H9 (cell line): ENCODE data around the gene ZC3H12D. TPM values are rescaled to one million over a fixed set of nuclear protein-coding genes. Genes with fewer than 3 reads are reported as not detected.

Experiments used
- DNase-seq: peaks from one replicate; pipeline ENCODE4 v3.0.0-alpha.2; 2017
- H2AFZ ChIP-seq: one replicate; pipeline ENCODE4 v1.6.1; 2013; ENCODE audit warnings: mild to moderate bottlenecking, low read length, control low read depth, moderate library complexity
- H2AK5ac ChIP-seq: 2 replicates; pipeline ENCODE4 v1.6.1; 2013; ENCODE audit warnings: low read length, control low read depth, mixed read lengths; ENCODE audit not compliant: insufficient read length
- H2BK120ac ChIP-seq: one replicate; pipeline ENCODE4 v1.6.1; 2013; ENCODE audit warnings: low read depth, mild to moderate bottlenecking, low read length, control low read depth, inconsistent platforms; ENCODE audit not compliant: poor library complexity, severe bottlenecking
- H2BK12ac ChIP-seq: 2 replicates; pipeline ENCODE4 v1.6.1; 2013; ENCODE audit warnings: low read length, control low read depth, mixed read lengths, low read depth; ENCODE audit not compliant: insufficient read length
- H2BK15ac ChIP-seq: 2 replicates; pipeline ENCODE4 v1.6.1; 2013; ENCODE audit warnings: low read depth, low read length, control low read depth
- H2BK20ac ChIP-seq: one replicate; pipeline ENCODE4 v1.6.1; 2013; ENCODE audit warnings: low read depth, mild to moderate bottlenecking, low read length, control low read depth, inconsistent platforms; ENCODE audit not compliant: poor library complexity, severe bottlenecking
- H2BK5ac ChIP-seq: 2 replicates; pipeline ENCODE4 v1.6.1; 2013; ENCODE audit warnings: low read length, control low read depth, mixed read lengths; ENCODE audit not compliant: insufficient read length
- H3K14ac ChIP-seq: 2 replicates; pipeline ENCODE4 v1.6.1; 2013; ENCODE audit warnings: low read length, control low read depth; ENCODE audit not compliant: insufficient read depth
- H3K18ac ChIP-seq: 2 replicates; pipeline ENCODE4 v1.6.1; 2013; ENCODE audit warnings: low read depth, mild to moderate bottlenecking, mixed read lengths, low read length, control low read depth; ENCODE audit not compliant: insufficient read length
- H3K23ac ChIP-seq: 2 replicates; pipeline ENCODE4 v1.6.1; 2013; ENCODE audit warnings: low read length, control low read depth, mixed read lengths, low read depth; ENCODE audit not compliant: insufficient read length
- H3K23me2 ChIP-seq: 2 replicates; pipeline ENCODE4 v1.6.1; 2013; ENCODE audit warnings: low read depth, mild to moderate bottlenecking, mixed read lengths, low read length, control low read depth; ENCODE audit not compliant: insufficient read length, poor library complexity, severe bottlenecking
- H3K27ac ChIP-seq: 2 replicates; pipeline ENCODE4 v1.5.1; 2013; ENCODE audit warnings: low read length, control low read depth, mixed read lengths, low read depth; ENCODE audit not compliant: insufficient read length
- H3K27me3 ChIP-seq: 2 replicates; pipeline ENCODE4 v1.6.1; 2013; ENCODE audit warnings: low read length, control low read depth, inconsistent platforms; ENCODE audit not compliant: insufficient read depth
- H3K4ac ChIP-seq: 2 replicates; pipeline ENCODE4 v1.6.1; 2013; ENCODE audit warnings: low read depth, mild to moderate bottlenecking, control low read depth, inconsistent platforms, low read length, moderate library complexity
- H3K4me1 ChIP-seq: 2 replicates; pipeline ENCODE4 v1.6.1; 2013; ENCODE audit warnings: low read length, control low read depth, inconsistent platforms; ENCODE audit not compliant: insufficient read depth
- H3K4me2 ChIP-seq: 2 replicates; pipeline ENCODE4 v1.6.1; 2013; ENCODE audit warnings: low read length, control low read depth, mixed read lengths; ENCODE audit not compliant: insufficient read length, insufficient read depth
- H3K56ac ChIP-seq: 2 replicates; pipeline ENCODE4 v1.6.1; 2013; ENCODE audit warnings: low read depth, mild to moderate bottlenecking, mixed read lengths, low read length, control low read depth; ENCODE audit not compliant: insufficient read length
- H3K79me1 ChIP-seq: 2 replicates; pipeline ENCODE4 v1.6.1; 2013; ENCODE audit warnings: low read depth, mild to moderate bottlenecking, moderate library complexity, low read length, control low read depth, inconsistent platforms; ENCODE audit not compliant: insufficient read depth, poor library complexity, severe bottlenecking
- H3K79me2 ChIP-seq: 2 replicates; pipeline ENCODE4 v1.6.1; 2013; ENCODE audit warnings: low read length, control low read depth, inconsistent platforms; ENCODE audit not compliant: insufficient read depth
- H3K9ac ChIP-seq: 2 replicates; pipeline ENCODE4 v1.6.1; 2013; ENCODE audit warnings: low read length, control low read depth, mixed read lengths; ENCODE audit not compliant: insufficient read length; ENCODE audit errors: extremely low read depth
- H3K9me3 ChIP-seq: one replicate; pipeline ENCODE4 v1.6.1; 2013; ENCODE audit warnings: low read depth, low read length, inconsistent platforms; ENCODE audit not compliant: control insufficient read depth
- H3T11ph ChIP-seq: one replicate; pipeline ENCODE4 v1.6.1; 2013; ENCODE audit warnings: mild to moderate bottlenecking, low read length, control low read depth, inconsistent platforms
- H4K20me1 ChIP-seq: one replicate; pipeline ENCODE4 v1.6.1; 2013; ENCODE audit not compliant: control insufficient read depth, insufficient read length, insufficient read depth
- H4K5ac ChIP-seq: 2 replicates; pipeline ENCODE4 v1.6.1; 2013; ENCODE audit warnings: low read depth, mild to moderate bottlenecking, mixed read lengths, low read length, control low read depth; ENCODE audit not compliant: insufficient read length
- H4K8ac ChIP-seq: replicated peaks from 2 replicates; pipeline ENCODE4 v1.6.1; 2013; ENCODE audit warnings: low read length, control low read depth, mixed read lengths, low read depth; ENCODE audit not compliant: insufficient read length
- H4K91ac ChIP-seq: 2 replicates; pipeline ENCODE4 v1.6.1; 2013; ENCODE audit warnings: low read depth, mild to moderate bottlenecking, moderate library complexity, mixed read lengths, low read length, control low read depth; ENCODE audit not compliant: insufficient read length
- H3K27ac Mint-ChIP-seq, 3 experiments: 2 replicates in 2 of 3; 3 replicates in 1 of 3; pipeline ENCODE4 v1.8.0; 2020 to 2021; ENCODE audit warnings: mixed read lengths in 3 of 3, mild to moderate bottlenecking in 1 of 3, moderate library complexity in 1 of 3
- H3K27me3 Mint-ChIP-seq: 2 replicates; pipeline ENCODE4 v1.8.0; 2021; ENCODE audit warnings: low read depth, mild to moderate bottlenecking, moderate library complexity, mixed read lengths
- H3K36me3 Mint-ChIP-seq, 3 experiments: 2 replicates in 2 of 3; 3 replicates in 1 of 3; pipeline ENCODE4 v1.8.0; 2020 to 2021; ENCODE audit warnings: low read depth in 3 of 3, mixed read lengths in 3 of 3; ENCODE audit not compliant: insufficient read depth in 1 of 3
- H3K4me1 Mint-ChIP-seq, 2 experiments: 2 replicates each; pipeline ENCODE4 v1.8.0; 2020; ENCODE audit warnings: mixed read lengths in 2 of 2
- H3K4me3 Mint-ChIP-seq, 2 experiments: 2 replicates in 1 of 2; 3 replicates in 1 of 2; pipeline ENCODE4 v1.8.0; 2020 to 2021; ENCODE audit warnings: mild to moderate bottlenecking in 2 of 2, mixed read lengths in 2 of 2, moderate library complexity in 1 of 2
- H3K9me3 Mint-ChIP-seq, 2 experiments: 2 replicates in 1 of 2; 3 replicates in 1 of 2; pipeline ENCODE4 v1.8.0; 2020; ENCODE audit warnings: mild to moderate bottlenecking in 2 of 2, mixed read lengths in 2 of 2, moderate library complexity in 1 of 2
- WGBS: extraction: QIAGEN DNeasy Blood & Tissue Kit; methylation state at CpG from one replicate; pipeline ENCODE4 v1.1.7; 2013; ENCODE audit warnings: missing lambda C conversion rate, low lambda C conversion rate, mixed read lengths; ENCODE audit not compliant: insufficient read length; ENCODE audit errors: extremely low coverage; 5-methylcytosine and 5-hydroxymethylcytosine counted together
- total RNA-seq: library from RNA; stranded (reverse); gene quantifications from 2 replicates; pipeline ENCODE4 v1.2.1, GENCODE V29; 2021
- TF ChIP-seq, protein P1 (sequence below): fragments of 200-600 bp; sonication (generic); conservative IDR thresholded peaks from 3 replicates; pipeline ENCODE4 v1.8.0; 2021; ENCODE audit warnings: antibody characterized with exemption, mild to moderate bottlenecking

Gene ZC3H12D
- total RNA-seq, 1 experiment from 2014 or later: 0.07 TPM

DNA sequence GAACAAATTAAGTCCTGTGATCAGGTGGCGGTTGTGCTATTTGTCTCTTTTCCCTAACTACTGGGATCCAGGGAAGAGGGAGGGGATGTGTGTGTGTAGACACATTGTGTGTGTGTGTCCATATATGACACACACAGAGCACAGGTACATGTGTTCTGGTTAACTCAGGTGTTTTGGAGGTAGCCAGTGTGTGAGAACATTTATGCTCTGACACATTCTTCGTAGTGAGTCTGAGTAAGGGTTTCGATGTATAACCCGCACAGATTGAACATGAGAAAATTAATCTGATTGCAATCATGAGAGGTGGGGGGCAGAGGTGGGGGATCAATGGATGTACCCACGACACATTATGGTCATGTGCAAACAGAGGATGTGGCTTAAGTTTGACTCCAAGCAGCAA lies 12.6 kb downstream of the ZC3H12D start:
- H3K23ac ChIP-seq: no peak overlapping the region
- H3K4ac ChIP-seq: no peak overlapping the region
- no peak overlapping the region for H2BK15ac ChIP-seq
- H3K56ac ChIP-seq: no peak overlapping the region
- no peaks in the 10 kb centered on the region for H3K79me1 ChIP-seq
- no peak overlapping the region for H2AK5ac ChIP-seq
- H3K9ac ChIP-seq: no peak overlapping the region
- no peaks in the 10 kb centered on the region for H3K9me3 Mint-ChIP-seq
- peaks cover 8 to 9% of the 10 kb centered on the region in 2 experiments for H3K4me1 Mint-ChIP-seq
- no peak overlapping the region for H4K91ac ChIP-seq
- no peak overlapping the region for H2BK120ac ChIP-seq
- no peaks in the 10 kb centered on the region for H3K27me3 Mint-ChIP-seq
- H3K18ac ChIP-seq: no peak overlapping the region
- H3K9me3 ChIP-seq: no peaks in the 10 kb centered on the region
- H4K8ac ChIP-seq: no peak overlapping the region
- TF ChIP-seq, protein P1, sequence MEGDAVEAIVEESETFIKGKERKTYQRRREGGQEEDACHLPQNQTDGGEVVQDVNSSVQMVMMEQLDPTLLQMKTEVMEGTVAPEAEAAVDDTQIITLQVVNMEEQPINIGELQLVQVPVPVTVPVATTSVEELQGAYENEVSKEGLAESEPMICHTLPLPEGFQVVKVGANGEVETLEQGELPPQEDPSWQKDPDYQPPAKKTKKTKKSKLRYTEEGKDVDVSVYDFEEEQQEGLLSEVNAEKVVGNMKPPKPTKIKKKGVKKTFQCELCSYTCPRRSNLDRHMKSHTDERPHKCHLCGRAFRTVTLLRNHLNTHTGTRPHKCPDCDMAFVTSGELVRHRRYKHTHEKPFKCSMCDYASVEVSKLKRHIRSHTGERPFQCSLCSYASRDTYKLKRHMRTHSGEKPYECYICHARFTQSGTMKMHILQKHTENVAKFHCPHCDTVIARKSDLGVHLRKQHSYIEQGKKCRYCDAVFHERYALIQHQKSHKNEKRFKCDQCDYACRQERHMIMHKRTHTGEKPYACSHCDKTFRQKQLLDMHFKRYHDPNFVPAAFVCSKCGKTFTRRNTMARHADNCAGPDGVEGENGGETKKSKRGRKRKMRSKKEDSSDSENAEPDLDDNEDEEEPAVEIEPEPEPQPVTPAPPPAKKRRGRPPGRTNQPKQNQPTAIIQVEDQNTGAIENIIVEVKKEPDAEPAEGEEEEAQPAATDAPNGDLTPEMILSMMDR: no peak
- no peak overlapping the region for H3T11ph ChIP-seq
- H3K14ac ChIP-seq: no peak overlapping the region
- H3K4me3 Mint-ChIP-seq: no peak overlapping the region
- no peak overlapping the region for H2BK5ac ChIP-seq
- H3K27ac ChIP-seq: no peak overlapping the region
- H3K4me2 ChIP-seq: no peak overlapping the region
- no peak overlapping the region; a peak in 1 of 7 replicates for H3K27ac Mint-ChIP-seq
- no peaks in the 10 kb centered on the region for H4K20me1 ChIP-seq
- H3K27me3 ChIP-seq: no peaks in the 10 kb centered on the region
- no peaks in the 10 kb centered on the region for H3K36me3 Mint-ChIP-seq
- H2BK20ac ChIP-seq: no peak overlapping the region
- no peak overlapping the region for H2BK12ac ChIP-seq
- no CpG with 5 or more reads among the region's 5 CpGs for WGBS
- no peaks in the 10 kb centered on the region for H3K23me2 ChIP-seq
- H4K5ac ChIP-seq: no peak overlapping the region
- DNase-seq: no peak
- H2AFZ ChIP-seq: no peak overlapping the region
- H3K79me2 ChIP-seq: no peaks in the 10 kb centered on the region
- H3K4me1 ChIP-seq: no peaks in the 10 kb centered on the region
